HCT116 (cell line): ENCODE measurements around the gene PRRX1.

Experiments used
- CTCF ChIP-seq, 3 experiments: fragments of 200-600 bp in 1 of 3; sonication (generic) in 1 of 3; IDR thresholded peaks in 2 of 3; conservative IDR thresholded peaks in 1 of 3; 2 replicates each; pipeline ENCODE4 v1.5.1; 2012 to 2017; ENCODE audit warnings: low read depth in 2 of 3, low read length in 2 of 3, antibody characterized with exemption in 1 of 3, borderline replicate concordance in 1 of 3, control low read depth in 1 of 3, mild to moderate bottlenecking in 1 of 3, mixed read lengths in 1 of 3, mixed run types in 1 of 3, moderate library complexity in 1 of 3; ENCODE audit not compliant: insufficient read depth in 1 of 3
- EZH2 ChIP-seq: fragments of 200-600 bp; sonication (generic); IDR thresholded peaks from 2 replicates; pipeline ENCODE4 v1.6.1; 2017; ENCODE audit warnings: antibody characterized with exemption, mixed run types
- EZH2phosphoT487 ChIP-seq: fragments of 200-600 bp; IDR thresholded peaks from 2 replicates; pipeline ENCODE4 v1.6.1; 2018; ENCODE audit warnings: antibody characterized with exemption, borderline replicate concordance
- FOSL1 ChIP-seq: IDR thresholded peaks from 2 replicates; pipeline ENCODE4 v1.6.1; 2012; ENCODE audit warnings: low read depth
- JUND ChIP-seq: IDR thresholded peaks from 2 replicates; pipeline ENCODE4 v1.6.1; 2012
- POLR2A ChIP-seq: IDR thresholded peaks from 2 replicates; pipeline ENCODE4 v1.7.0; 2011; ENCODE audit warnings: borderline replicate concordance; ENCODE audit not compliant: insufficient read depth, insufficient read length; ENCODE audit errors: extremely low read depth
- POLR2AphosphoS5 ChIP-seq: IDR thresholded peaks from 2 replicates; pipeline ENCODE4 v1.6.1; 2011; ENCODE audit warnings: mild to moderate bottlenecking, low read depth, low read length, moderate library complexity
- REST ChIP-seq: IDR thresholded peaks from 2 replicates; pipeline ENCODE4 v1.6.1; 2012; ENCODE audit warnings: low read depth
- SP1 ChIP-seq: IDR thresholded peaks from 2 replicates; pipeline ENCODE4 v1.6.1; 2012; ENCODE audit warnings: low read depth
- TCF7L2 ChIP-seq: IDR thresholded peaks from 2 replicates; pipeline ENCODE4 v1.7.0; 2011; ENCODE audit warnings: borderline replicate concordance, inconsistent platforms; ENCODE audit not compliant: insufficient read depth, insufficient read length; ENCODE audit errors: extremely low read depth
- YY1 ChIP-seq: IDR thresholded peaks from 2 replicates; pipeline ENCODE4 v1.6.1; 2011; ENCODE audit warnings: low read length, low read depth, moderate library complexity, mild to moderate bottlenecking; ENCODE audit not compliant: insufficient replicate concordance; ENCODE audit errors: extremely low read depth
- ZNF274 ChIP-seq: fragments of 200-500 bp; sonication (Bioruptor generic); IDR thresholded peaks from 2 replicates; pipeline ENCODE4 v1.6.1; 2014; ENCODE audit warnings: mild to moderate bottlenecking, low read depth, low read length, inconsistent platforms
- TF ChIP-seq, protein P1 (sequence below): IDR thresholded peaks from 2 replicates; pipeline ENCODE4 v1.6.1; 2011; ENCODE audit warnings: mild to moderate bottlenecking, low read length, moderate library complexity; ENCODE audit not compliant: insufficient replicate concordance; ENCODE audit errors: extremely low read depth
- TF ChIP-seq, protein P2 (sequence below): IDR thresholded peaks from 2 replicates; pipeline ENCODE4 v1.6.1; 2012

- TF ChIP-seq POLR2A (no peak), EZH2 (no peak), CTCF (IDR thresholded peaks at IDR 0.05 in 2 of 3, conservative IDR thresholded peaks at IDR 0.05 in 1 of 3; ENCODE audit: borderline replicate concordance in 1 of 3, insufficient read depth in 1 of 3, low read depth in 2 of 3, low read length in 2 of 3) (no peak), FOSL1 (no peak), JUND (no peak), SP1 (no peak), TCF7L2 (no peak), EZH2phosphoT487 (no peak), REST (no peak), YY1 (no peak), POLR2AphosphoS5 (no peak), ZNF274 (no peak)
- TF ChIP-seq, protein P1, sequence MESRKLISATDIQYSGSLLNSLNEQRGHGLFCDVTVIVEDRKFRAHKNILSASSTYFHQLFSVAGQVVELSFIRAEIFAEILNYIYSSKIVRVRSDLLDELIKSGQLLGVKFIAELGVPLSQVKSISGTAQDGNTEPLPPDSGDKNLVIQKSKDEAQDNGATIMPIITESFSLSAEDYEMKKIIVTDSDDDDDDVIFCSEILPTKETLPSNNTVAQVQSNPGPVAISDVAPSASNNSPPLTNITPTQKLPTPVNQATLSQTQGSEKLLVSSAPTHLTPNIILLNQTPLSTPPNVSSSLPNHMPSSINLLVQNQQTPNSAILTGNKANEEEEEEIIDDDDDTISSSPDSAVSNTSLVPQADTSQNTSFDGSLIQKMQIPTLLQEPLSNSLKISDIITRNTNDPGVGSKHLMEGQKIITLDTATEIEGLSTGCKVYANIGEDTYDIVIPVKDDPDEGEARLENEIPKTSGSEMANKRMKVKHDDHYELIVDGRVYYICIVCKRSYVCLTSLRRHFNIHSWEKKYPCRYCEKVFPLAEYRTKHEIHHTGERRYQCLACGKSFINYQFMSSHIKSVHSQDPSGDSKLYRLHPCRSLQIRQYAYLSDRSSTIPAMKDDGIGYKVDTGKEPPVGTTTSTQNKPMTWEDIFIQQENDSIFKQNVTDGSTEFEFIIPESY = no peak
- TF ChIP-seq, protein P2, sequence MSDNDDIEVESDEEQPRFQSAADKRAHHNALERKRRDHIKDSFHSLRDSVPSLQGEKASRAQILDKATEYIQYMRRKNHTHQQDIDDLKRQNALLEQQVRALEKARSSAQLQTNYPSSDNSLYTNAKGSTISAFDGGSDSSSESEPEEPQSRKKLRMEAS = no peak
Measured at GRCh38 chr1:170727963-170728362, 64.0 kb downstream of the PRRX1 start.
